Measurements from ENCODE around the gene C5orf63.

DNA sequence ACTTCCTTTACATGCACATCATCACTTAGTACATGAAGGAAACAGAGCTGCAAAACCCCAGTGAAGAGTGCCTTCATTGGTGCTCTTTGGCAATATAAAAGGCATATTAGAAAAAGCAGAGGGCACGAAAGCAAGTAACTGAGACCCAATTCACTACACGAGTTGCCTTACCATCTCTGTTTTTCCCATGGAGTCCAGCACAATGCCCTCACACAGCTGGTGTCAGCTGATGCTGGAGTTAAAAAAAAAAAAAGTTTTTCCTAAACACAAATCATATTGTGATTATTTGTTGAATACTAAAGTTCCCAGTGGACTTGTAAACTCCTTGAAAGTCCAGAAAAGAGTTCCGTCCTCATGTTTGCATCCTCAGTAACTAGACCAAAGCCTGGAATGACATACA, 68.6 kb downstream of the C5orf63 start:
- TF ChIP-seq, protein P1, sequence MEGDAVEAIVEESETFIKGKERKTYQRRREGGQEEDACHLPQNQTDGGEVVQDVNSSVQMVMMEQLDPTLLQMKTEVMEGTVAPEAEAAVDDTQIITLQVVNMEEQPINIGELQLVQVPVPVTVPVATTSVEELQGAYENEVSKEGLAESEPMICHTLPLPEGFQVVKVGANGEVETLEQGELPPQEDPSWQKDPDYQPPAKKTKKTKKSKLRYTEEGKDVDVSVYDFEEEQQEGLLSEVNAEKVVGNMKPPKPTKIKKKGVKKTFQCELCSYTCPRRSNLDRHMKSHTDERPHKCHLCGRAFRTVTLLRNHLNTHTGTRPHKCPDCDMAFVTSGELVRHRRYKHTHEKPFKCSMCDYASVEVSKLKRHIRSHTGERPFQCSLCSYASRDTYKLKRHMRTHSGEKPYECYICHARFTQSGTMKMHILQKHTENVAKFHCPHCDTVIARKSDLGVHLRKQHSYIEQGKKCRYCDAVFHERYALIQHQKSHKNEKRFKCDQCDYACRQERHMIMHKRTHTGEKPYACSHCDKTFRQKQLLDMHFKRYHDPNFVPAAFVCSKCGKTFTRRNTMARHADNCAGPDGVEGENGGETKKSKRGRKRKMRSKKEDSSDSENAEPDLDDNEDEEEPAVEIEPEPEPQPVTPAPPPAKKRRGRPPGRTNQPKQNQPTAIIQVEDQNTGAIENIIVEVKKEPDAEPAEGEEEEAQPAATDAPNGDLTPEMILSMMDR (conservative IDR thresholded peaks at IDR 0.05; ENCODE audit: low read length) = no peak
- TF ChIP-seq EZH2phosphoT487 (IDR thresholded peaks at IDR 0.05; ENCODE audit: borderline replicate concordance, low read depth, low read length) = no peak
